ENCODE results near the gene TRIM31. TPM values are rescaled to one million over a fixed set of nuclear protein-coding genes. Genes with fewer than 3 reads are reported as not detected.

The TRIM31 gene
- total and polyA plus RNA-seq, 10 of the 15 experiments (the other 5 are each of a cell fraction or from before 2014, with no cell fraction given) = 0.09 to 20.5 (median 0.31) TPM; not detected in 3

DNA sequence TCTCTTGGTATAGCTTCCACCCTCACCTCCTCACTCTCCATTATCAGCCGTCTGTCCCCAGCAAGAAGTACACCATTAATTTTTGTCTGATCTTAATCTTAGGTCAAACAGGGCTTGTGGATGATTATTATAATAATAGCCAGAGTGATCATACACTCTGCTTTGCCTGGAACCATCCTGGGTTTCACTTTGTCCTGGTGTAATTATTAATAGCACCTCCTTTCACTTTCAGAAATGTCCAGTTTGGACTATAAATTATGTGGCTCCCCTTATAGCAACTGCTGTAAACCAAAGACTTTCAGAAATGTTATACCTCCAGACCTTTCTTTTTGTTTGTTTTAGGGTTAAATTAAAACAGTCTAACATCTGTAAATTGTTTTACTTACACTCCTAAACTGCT is 951 bp upstream of the TRIM31 start:
- in situ Hi-C loops (cut with MboI) (no loop called here), intact Hi-C loops (cut with micrococcal nuclease; ENCODE audit: unreplicated experiment) (no loop called here)
- peak overlapping the region; percentile 79 for H3K4me2 ChIP-seq (ENCODE audit: control insufficient read depth, insufficient read depth)
- TF ChIP-seq, protein P1, sequence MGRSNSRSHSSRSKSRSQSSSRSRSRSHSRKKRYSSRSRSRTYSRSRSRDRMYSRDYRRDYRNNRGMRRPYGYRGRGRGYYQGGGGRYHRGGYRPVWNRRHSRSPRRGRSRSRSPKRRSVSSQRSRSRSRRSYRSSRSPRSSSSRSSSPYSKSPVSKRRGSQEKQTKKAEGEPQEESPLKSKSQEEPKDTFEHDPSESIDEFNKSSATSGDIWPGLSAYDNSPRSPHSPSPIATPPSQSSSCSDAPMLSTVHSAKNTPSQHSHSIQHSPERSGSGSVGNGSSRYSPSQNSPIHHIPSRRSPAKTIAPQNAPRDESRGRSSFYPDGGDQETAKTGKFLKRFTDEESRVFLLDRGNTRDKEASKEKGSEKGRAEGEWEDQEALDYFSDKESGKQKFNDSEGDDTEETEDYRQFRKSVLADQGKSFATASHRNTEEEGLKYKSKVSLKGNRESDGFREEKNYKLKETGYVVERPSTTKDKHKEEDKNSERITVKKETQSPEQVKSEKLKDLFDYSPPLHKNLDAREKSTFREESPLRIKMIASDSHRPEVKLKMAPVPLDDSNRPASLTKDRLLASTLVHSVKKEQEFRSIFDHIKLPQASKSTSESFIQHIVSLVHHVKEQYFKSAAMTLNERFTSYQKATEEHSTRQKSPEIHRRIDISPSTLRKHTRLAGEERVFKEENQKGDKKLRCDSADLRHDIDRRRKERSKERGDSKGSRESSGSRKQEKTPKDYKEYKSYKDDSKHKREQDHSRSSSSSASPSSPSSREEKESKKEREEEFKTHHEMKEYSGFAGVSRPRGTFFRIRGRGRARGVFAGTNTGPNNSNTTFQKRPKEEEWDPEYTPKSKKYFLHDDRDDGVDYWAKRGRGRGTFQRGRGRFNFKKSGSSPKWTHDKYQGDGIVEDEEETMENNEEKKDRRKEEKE (IDR thresholded peaks at IDR 0.05) = no peak
- TF ChIP-seq SRF (IDR thresholded peaks at IDR 0.05; ENCODE audit: low read depth in 2 of 2, low read length in 2 of 2) = no peak
- TF ChIP-seq KLF5 (IDR thresholded peaks at IDR 0.05; ENCODE audit: partially characterized antibody) = no peak
- TF ChIP-seq BHLHE40 (IDR thresholded peaks at IDR 0.05; ENCODE audit: borderline replicate concordance in 1 of 2, low read depth in 2 of 2, low read length in 1 of 2) = no peak
- no peak for TF ChIP-seq JUND (IDR thresholded peaks at IDR 0.05; ENCODE audit: low read depth, low read length)
- TF ChIP-seq, protein P2, sequence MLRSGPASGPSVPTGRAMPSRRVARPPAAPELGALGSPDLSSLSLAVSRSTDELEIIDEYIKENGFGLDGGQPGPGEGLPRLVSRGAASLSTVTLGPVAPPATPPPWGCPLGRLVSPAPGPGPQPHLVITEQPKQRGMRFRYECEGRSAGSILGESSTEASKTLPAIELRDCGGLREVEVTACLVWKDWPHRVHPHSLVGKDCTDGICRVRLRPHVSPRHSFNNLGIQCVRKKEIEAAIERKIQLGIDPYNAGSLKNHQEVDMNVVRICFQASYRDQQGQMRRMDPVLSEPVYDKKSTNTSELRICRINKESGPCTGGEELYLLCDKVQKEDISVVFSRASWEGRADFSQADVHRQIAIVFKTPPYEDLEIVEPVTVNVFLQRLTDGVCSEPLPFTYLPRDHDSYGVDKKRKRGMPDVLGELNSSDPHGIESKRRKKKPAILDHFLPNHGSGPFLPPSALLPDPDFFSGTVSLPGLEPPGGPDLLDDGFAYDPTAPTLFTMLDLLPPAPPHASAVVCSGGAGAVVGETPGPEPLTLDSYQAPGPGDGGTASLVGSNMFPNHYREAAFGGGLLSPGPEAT (IDR thresholded peaks at IDR 0.05; ENCODE audit: low read depth) = no peak
- TF ChIP-seq ZNF622 (IDR thresholded peaks at IDR 0.05) = no peak
- TF ChIP-seq GABPA (IDR thresholded peaks at IDR 0.05; ENCODE audit: low read depth) = no peak
- no peak for TF ChIP-seq MTA3 (IDR thresholded peaks at IDR 0.05; ENCODE audit: borderline replicate concordance, low read length)
- no peak for TF ChIP-seq SUPT20H (IDR thresholded peaks at IDR 0.05; ENCODE audit: borderline replicate concordance, control insufficient read depth, low read depth, low read length)
- TF ChIP-seq CHD2 (IDR thresholded peaks at IDR 0.05; ENCODE audit: borderline replicate concordance, low read depth, low read length) = no peak
- TF ChIP-seq YBX1 (IDR thresholded peaks at IDR 0.05) = no peak
- no peak for TF ChIP-seq ZNF217 (IDR thresholded peaks at IDR 0.05)
- H3K27me3 ChIP-seq (replicated peaks in 1 of 2; ENCODE audit: control insufficient read depth in 2 of 2, insufficient read depth in 2 of 2, low read length in 1 of 2) = no peaks in the 10 kb centered on the region; a peak in 1 of 4 replicates
- 0 out of 2 replicates have a peak overlapping the region, but pooled peaks have one; percentile 11 for H3K27ac ChIP-seq (ENCODE audit: control insufficient read depth, insufficient read depth)
- no peaks in the 10 kb centered on the region for H3K79me2 ChIP-seq (ENCODE audit: control insufficient read depth, insufficient read depth, low read length)
- BruUV-seq (replicated peaks) = no TSS peak
- FAIRE-seq = no peak
- ChIA-PET CTCF (interaction anchor here (0.8 to 7.0 kb wide), 7 partner anchors 10 to 145 kb away, joined by 3 to 96 read pairs (median 23); no protein-coding TSS in a partner anchor), RAD21 (ENCODE audit: unreplicated experiment) (interaction anchor here (1.2 to 3.7 kb wide), 4 partner anchors 11 to 16 kb away, joined by 3 to 43 read pairs (median 10); no protein-coding TSS in a partner anchor), POLR2A (interaction anchor here (1.0 to 6.3 kb wide), 4 partner anchors 10 to 17 kb away, joined by 3 to 43 read pairs (median 11); no protein-coding TSS in a partner anchor), SMC1A (ENCODE audit: uncharacterized antibody, unreplicated experiment) (interaction anchor here (6.5 to 16.6 kb wide), 2 partner anchors 9 to 17 kb away, joined by 57 to 647 read pairs; partner anchors contain the start of gene TRIM40)
- no peak overlapping the region for H3K4me3 ChIP-seq
- H3K9me3 ChIP-seq (replicated peaks; ENCODE audit: control insufficient read depth, insufficient read depth, low read length) = no peaks in the 10 kb centered on the region
- ATAC-seq = peak; percentile 6; the same call in 2 of the 3 replicates
- no peaks in the 10 kb centered on the region for H3K36me3 ChIP-seq (ENCODE audit: control insufficient read depth in 2 of 2, insufficient read depth in 2 of 2, low read length in 1 of 2)
- peaks cover 22% of the 10 kb centered on the region for H3K4me1 ChIP-seq (ENCODE audit: control insufficient read depth, insufficient read depth, low read length)
- 35% methylated on average over 1 of the region's 1 CpG for WGBS (ENCODE audit: insufficient coverage, insufficient replicate concordance, low lambda C conversion rate, missing lambda C conversion rate)
- no peak for DNase-seq (ENCODE audit: low read depth, low spot score)
- H3K9ac ChIP-seq (ENCODE audit: control insufficient read depth, insufficient read depth, low read length) = no peak overlapping the region
- H4K20me1 ChIP-seq (ENCODE audit: control insufficient read depth, insufficient read depth) = no peaks in the 10 kb centered on the region
- no peak overlapping the region for H2AFZ ChIP-seq (ENCODE audit: control insufficient read depth, low read depth, low read length)

Measured in GM12878 (cell line).